Nephron progenitor cell (in vitro differentiated cells): ENCODE data around the gene PPP5C.

Experiments used
- DNase-seq: peaks from one replicate; pipeline ENCODE4 v3.0.0; 2021
- H3K27ac Mint-ChIP-seq: 2 replicates; pipeline ENCODE4 v1.8.0; 2021; ENCODE audit warnings: mild to moderate bottlenecking, moderate library complexity, mixed read lengths
- H3K27me3 Mint-ChIP-seq: 2 replicates; pipeline ENCODE4 v1.8.0; 2021; ENCODE audit warnings: mild to moderate bottlenecking, low read depth, mixed read lengths; ENCODE audit not compliant: poor library complexity
- H3K36me3 Mint-ChIP-seq: 2 replicates; pipeline ENCODE4 v1.8.0; 2021; ENCODE audit warnings: low read depth, mixed read lengths
- H3K4me1 Mint-ChIP-seq: 2 replicates; pipeline ENCODE4 v1.8.0; 2021; ENCODE audit warnings: mixed read lengths
- H3K4me3 Mint-ChIP-seq: 2 replicates; pipeline ENCODE4 v1.8.0; 2021; ENCODE audit warnings: mild to moderate bottlenecking, moderate library complexity, mixed read lengths
- H3K9me3 Mint-ChIP-seq: 2 replicates; pipeline ENCODE4 v1.8.0; 2021; ENCODE audit warnings: mild to moderate bottlenecking, moderate library complexity, mixed read lengths
- CTCF ChIP-seq: fragments of 200-600 bp; sonication (generic); IDR thresholded peaks from 2 replicates; pipeline ENCODE4 v1.5.0; 2021; ENCODE audit warnings: antibody characterized with exemption

The PPP5C gene

GRCh38 chr19:46356149-46357055, 9.5 kb downstream of the PPP5C start:
- no peak overlapping the region for H3K4me3 Mint-ChIP-seq
- TF ChIP-seq CTCF = no peak
- peaks cover 10% of the 10 kb centered on the region for H3K4me1 Mint-ChIP-seq
- H3K9me3 Mint-ChIP-seq = no peaks in the 10 kb centered on the region
- no peak overlapping the region for H3K27ac Mint-ChIP-seq
- no peaks in the 10 kb centered on the region for H3K27me3 Mint-ChIP-seq
- no peak for DNase-seq
- H3K36me3 Mint-ChIP-seq = peaks cover 30% of the 10 kb centered on the region

DNA sequence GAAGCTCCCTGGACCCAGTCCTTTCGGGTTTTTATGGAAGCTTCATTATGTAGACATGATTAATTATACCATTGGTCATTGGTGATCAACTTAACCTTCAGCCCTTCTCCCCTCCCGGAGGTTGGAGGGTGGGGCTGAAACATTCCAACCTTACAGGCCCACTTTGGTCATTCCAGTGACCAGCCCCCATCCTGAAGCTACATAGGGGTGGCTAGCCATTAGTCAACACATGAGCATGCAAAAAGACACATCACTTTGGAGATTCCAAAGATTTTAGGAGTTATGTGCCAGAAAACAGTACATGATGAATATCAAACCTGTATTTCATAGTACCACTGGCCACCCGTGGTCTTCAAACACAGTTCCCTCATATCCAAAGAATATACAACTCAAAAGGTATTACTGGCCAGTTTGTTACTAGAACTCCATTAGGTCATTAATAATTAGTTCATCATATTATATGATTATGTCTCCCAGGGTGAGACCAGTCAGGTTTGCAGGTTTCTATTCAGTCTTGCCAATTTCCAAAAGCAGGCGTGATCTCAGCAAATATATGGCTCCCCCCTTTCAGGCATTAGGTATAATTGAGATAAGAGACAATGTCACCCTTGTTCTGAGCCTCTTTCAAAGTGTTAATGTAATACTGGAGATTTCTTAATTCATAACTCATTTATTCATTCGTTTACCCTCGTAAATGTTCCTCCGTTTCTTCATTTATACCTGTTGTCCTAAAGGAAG, 11.1 kb downstream of the PPP5C start:
- H3K9me3 Mint-ChIP-seq = no peaks in the 10 kb centered on the region
- no peak for TF ChIP-seq CTCF
- H3K4me1 Mint-ChIP-seq = peaks cover under 1% of the 10 kb centered on the region
- peak overlapping the region; percentile 80 for H3K27ac Mint-ChIP-seq
- DNase-seq = no peak
- no peak overlapping the region for H3K4me3 Mint-ChIP-seq
- H3K36me3 Mint-ChIP-seq = peaks cover 35% of the 10 kb centered on the region
- H3K27me3 Mint-ChIP-seq = no peaks in the 10 kb centered on the region

- Mint-ChIP-seq H3K4me1 (peaks cover 24% of the 10 kb centered on the region), H3K9me3 (no peaks in the 10 kb centered on the region)
- no peak for DNase-seq
These were observed 15.0 kb downstream of the PPP5C start for GRCh38 chr19:46361915-46362314.

DNA sequence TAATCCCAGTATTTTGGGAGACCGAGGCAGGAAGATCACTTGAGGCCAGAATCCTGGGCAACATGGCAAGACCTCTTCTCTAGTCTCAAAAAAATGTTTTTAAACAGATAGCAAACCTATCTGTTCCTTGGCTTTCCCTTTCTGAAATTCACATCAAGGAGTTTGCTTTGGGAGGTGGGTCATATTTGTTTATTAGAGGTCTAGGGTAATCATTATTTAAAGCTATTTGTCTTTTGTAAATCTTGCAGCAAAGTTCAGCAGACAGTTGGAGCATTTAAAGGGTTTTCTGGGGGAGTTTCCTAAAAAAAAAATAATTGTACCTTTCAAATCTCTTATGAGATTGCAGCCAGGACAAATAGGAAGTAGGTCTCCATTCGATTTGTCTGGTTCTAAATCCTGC, 17.5 kb downstream of the PPP5C start:
- no peaks in the 10 kb centered on the region for H3K27me3 Mint-ChIP-seq
- H3K36me3 Mint-ChIP-seq = peaks cover 52% of the 10 kb centered on the region
- no peaks in the 10 kb centered on the region for H3K9me3 Mint-ChIP-seq
- peaks cover 46% of the 10 kb centered on the region for H3K4me1 Mint-ChIP-seq
- H3K27ac Mint-ChIP-seq = no peak overlapping the region
- no peak overlapping the region for H3K4me3 Mint-ChIP-seq
- no peak for TF ChIP-seq CTCF
- DNase-seq = no peak

More at GRCh38 chr19:46361915-46362314, 15.0 kb downstream of the PPP5C start:
- Mint-ChIP-seq H3K27ac (no peak overlapping the region), H3K36me3 (peaks cover 59% of the 10 kb centered on the region), H3K4me3 (no peak overlapping the region), H3K27me3 (no peaks in the 10 kb centered on the region)
- TF ChIP-seq CTCF = no peak

DNA sequence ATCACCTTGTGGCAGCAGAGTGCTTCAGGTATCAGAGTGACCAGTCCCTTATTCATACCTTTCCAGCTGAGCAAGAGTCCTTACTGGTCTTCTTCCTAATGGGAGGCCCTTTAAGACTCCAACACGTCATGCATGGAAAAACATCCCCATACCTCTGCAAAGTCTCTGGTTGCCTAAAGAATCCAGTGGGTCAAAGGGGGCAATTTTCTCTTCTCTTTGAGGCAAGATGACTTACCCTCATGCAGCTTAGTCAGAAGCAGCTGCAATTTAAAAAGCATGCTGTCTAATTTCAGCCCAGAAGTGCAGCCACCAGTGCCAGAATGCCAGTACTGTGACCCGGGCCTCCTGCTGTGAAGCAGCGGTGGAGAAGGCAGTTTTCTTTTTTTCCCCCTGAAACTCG, 18.7 kb downstream of the PPP5C start:
- H3K36me3 Mint-ChIP-seq = peaks cover 52% of the 10 kb centered on the region
- TF ChIP-seq CTCF = no peak
- H3K9me3 Mint-ChIP-seq = no peaks in the 10 kb centered on the region
- H3K27ac Mint-ChIP-seq = no peak overlapping the region
- DNase-seq = no peak
- H3K4me1 Mint-ChIP-seq = peaks cover 46% of the 10 kb centered on the region
- no peaks in the 10 kb centered on the region for H3K27me3 Mint-ChIP-seq
- H3K4me3 Mint-ChIP-seq = no peak overlapping the region
